Measurements from ENCODE around the gene LHX8.
"Not testable (repeated sequence)": the region's sequence is repeated elsewhere in the genome, so short reads cannot be mapped to it uniquely, and the experiment has no call there.

Gene LHX8

GRCh38 chr1:75133750-75134646, at the start of gene LHX8:
Gene LHX8, plus strand, starts transcription at chr1:75134388. Its CDS starts 2,227 bp downstream, at chr1:75136615.
- no peak for DNase-seq

GRCh38 chr1:75085931-75086330, 48.3 kb upstream of the LHX8 start:
- DNase-seq: no peak

GRCh38 chr1:75087278-75087677, 46.9 kb upstream of the LHX8 start:
- no peak for DNase-seq

- no peak for DNase-seq
Measured at GRCh38 chr1:75092141-75092540, 42.0 kb upstream of the LHX8 start.

- DNase-seq: no peak
Measured at GRCh38 chr1:75097654-75098053, 36.5 kb upstream of the LHX8 start.

- no peak for DNase-seq
Measured at GRCh38 chr1:75099581-75099980, 34.6 kb upstream of the LHX8 start.

- no peak for DNase-seq
Measured at GRCh38 chr1:75100481-75101092, 33.6 kb upstream of the LHX8 start.

- not testable (repeated sequence) for DNase-seq
Measured at GRCh38 chr1:75112362-75112951, 21.7 kb upstream of the LHX8 start.

- no peak for DNase-seq
Measured at GRCh38 chr1:75115654-75116053, 18.5 kb upstream of the LHX8 start.

- no peak for DNase-seq
Measured at GRCh38 chr1:75123756-75124155, 10.4 kb upstream of the LHX8 start.

- DNase-seq: no peak
Measured at GRCh38 chr1:75124510-75124909, 9.7 kb upstream of the LHX8 start.

GRCh38 chr1:75125161-75125726, 8.9 kb upstream of the LHX8 start:
- DNase-seq: no peak

- no peak for DNase-seq
Measured at GRCh38 chr1:75126611-75127101, 7.5 kb upstream of the LHX8 start.

- DNase-seq: no peak
Measured at GRCh38 chr1:75127916-75128717, 6.1 kb upstream of the LHX8 start.

- DNase-seq: no peak
Measured at GRCh38 chr1:75129660-75129982, 4.6 kb upstream of the LHX8 start.

GRCh38 chr1:75129983-75130789, 4.0 kb upstream of the LHX8 start:
- no peak for DNase-seq

GRCh38 chr1:75130865-75131564, 3.2 kb upstream of the LHX8 start:
- DNase-seq: no peak

GRCh38 chr1:75131565-75132241, 2.5 kb upstream of the LHX8 start:
- DNase-seq: no peak

GRCh38 chr1:75132242-75132811, 1.9 kb upstream of the LHX8 start:
- no peak for DNase-seq
